AG10803 (cell line): ENCODE data around the gene HTN1.
"Not testable (repeated sequence)": the region's sequence is repeated elsewhere in the genome, so short reads cannot be mapped to it uniquely, and the experiment has no call there.

Experiments used
- DNase-seq: peaks from one replicate; pipeline ENCODE4 v3.0.0; 2010; ENCODE audit warnings: low read depth
- H3K4me3 ChIP-seq: 2 replicates; pipeline ENCODE4 v1.5.1; 2011; ENCODE audit warnings: mild to moderate bottlenecking, low read length, control low read depth
- TF ChIP-seq, protein P1 (sequence below): conservative IDR thresholded peaks from 2 replicates; pipeline ENCODE4 v1.5.1; 2011; ENCODE audit warnings: mild to moderate bottlenecking, low read length, control low read depth, inconsistent platforms

Gene HTN1

DNA sequence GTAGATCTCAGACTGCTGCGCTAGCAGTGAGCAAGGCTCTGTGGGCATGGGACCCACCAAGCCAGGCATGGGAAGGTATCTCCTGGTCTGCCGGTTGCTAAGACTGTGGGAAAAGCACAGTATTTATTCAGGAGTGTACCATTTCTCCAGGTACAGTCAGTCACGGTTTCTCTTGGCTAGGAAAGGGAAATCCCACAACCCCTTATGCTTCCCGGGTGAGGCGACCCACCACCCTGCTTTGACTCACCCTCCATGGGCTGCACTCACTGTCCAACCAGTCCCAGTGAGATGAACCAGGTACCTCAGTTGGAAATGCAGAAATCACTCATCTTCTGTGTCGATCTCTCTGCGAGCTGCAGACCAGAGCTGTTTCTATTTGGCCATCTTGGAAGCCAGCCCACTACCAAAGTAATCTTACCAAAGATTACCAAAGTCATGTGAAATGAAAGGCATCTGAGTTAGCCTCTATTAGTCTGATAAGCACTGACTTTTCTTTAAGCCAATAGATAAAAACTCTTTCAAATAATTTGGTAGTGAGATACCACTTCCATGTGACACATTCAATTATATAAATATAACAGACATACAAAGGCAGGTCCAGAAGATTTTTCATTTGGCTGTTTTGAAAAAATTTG is 8.5 kb upstream of the HTN1 start:
- H3K4me3 ChIP-seq, result no peak overlapping the region
- TF ChIP-seq, protein P1, sequence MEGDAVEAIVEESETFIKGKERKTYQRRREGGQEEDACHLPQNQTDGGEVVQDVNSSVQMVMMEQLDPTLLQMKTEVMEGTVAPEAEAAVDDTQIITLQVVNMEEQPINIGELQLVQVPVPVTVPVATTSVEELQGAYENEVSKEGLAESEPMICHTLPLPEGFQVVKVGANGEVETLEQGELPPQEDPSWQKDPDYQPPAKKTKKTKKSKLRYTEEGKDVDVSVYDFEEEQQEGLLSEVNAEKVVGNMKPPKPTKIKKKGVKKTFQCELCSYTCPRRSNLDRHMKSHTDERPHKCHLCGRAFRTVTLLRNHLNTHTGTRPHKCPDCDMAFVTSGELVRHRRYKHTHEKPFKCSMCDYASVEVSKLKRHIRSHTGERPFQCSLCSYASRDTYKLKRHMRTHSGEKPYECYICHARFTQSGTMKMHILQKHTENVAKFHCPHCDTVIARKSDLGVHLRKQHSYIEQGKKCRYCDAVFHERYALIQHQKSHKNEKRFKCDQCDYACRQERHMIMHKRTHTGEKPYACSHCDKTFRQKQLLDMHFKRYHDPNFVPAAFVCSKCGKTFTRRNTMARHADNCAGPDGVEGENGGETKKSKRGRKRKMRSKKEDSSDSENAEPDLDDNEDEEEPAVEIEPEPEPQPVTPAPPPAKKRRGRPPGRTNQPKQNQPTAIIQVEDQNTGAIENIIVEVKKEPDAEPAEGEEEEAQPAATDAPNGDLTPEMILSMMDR, result no peak
- DNase-seq, result no peak

DNA sequence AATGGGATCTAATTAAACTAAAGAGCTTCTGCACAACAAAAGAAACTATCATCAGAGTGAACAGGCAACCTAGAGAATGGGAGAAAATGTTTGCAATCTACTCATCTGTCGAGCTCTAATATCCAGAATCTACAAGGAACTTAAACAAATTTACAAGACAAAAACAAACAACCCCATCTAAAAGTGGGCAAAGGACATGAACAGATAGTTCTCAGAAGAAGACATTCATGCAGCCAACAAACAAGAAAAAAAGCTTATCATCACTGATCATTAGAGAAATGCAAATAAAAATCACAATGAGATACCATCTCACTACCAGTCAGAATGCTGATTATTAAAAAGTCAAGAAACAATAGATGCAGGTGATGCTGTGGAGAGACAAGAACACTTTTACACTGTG is 6.3 kb downstream of the HTN1 start:
- not testable (repeated sequence) for H3K4me3 ChIP-seq, DNase-seq

DNA sequence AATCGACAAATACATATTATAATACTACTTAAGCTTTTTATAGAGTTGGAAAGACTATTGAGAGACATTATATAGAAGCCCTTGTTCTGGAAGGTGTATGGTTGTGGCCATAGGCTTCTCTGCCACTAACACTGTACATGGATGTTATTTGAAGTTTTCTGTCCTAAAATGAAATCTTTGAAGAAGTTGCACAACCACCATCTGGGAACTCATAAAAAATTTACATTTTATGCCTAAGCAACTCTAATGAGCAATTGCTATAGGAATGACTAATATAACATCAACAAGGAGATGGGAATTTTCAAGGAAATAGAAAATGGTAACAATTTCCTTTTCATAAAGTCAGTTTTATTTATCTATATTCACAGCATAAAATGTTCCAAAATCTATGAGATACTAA is 7.4 kb downstream of the HTN1 start:
- TF ChIP-seq, protein P1, result no peak
- no peak for DNase-seq
- no peak overlapping the region for H3K4me3 ChIP-seq

DNA sequence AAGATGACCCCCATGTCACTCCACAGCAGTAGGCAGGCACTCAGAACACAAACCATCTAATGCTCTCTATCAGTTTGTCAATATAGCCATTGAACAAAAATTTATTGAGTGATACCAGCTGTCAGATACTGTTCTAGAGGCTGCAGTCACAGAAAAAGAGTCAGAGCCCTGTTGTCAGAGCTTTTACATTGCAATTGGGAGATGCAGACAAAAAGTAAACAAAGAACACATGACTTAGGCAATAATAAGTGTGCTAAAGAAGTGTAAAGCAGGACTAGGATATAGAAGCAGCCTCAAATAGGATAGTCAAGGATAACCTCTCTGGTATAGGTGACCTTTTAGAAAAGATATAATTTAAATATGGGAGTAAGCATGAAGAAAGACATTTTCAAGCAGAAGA is 8.9 kb downstream of the HTN1 start:
- no peak overlapping the region for H3K4me3 ChIP-seq
- DNase-seq, result no peak
- TF ChIP-seq, protein P1, result no peak

DNA sequence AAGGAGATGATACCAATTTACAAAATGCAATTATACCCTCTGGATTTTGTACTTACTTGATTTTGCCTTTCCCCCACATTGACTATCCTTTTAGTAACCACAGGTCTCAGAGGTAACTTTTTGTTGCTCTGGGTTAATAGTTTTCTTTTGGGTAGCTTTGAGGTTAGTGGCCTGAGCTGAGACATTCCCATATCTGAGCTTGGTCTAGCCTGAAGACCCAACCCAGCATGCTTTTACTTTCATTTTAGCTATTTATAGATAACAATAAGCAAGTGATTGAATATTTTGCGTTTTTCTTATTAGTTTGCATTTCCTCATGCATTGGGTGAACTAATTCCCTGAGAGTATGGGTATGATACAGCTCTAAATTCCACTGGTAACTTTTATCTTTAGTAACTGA is 11.8 kb downstream of the HTN1 start:
- no peak for DNase-seq
- TF ChIP-seq, protein P1, result no peak
- H3K4me3 ChIP-seq, result no peak overlapping the region

DNA sequence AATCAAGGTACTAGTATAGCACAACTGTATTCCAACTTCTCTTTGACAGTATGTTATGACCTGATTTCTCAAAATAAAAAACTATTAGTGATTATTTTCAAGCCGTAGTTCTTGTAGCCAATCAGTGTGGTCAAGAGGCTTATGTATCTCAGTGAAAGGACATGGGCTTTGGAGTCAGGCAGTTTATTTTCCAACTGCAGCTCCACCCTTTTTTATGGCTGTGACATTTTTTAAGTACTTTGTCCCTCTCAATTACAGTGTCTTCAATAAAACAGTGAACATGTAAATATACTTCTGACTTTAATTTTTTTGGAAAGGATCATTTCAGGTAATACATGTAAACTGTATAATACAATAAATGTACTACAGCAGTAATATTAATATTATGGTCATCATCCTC is 30.0 kb downstream of the HTN1 start:
- H3K4me3 ChIP-seq, result no peak overlapping the region
- DNase-seq, result no peak
- TF ChIP-seq, protein P1, result no peak

DNA sequence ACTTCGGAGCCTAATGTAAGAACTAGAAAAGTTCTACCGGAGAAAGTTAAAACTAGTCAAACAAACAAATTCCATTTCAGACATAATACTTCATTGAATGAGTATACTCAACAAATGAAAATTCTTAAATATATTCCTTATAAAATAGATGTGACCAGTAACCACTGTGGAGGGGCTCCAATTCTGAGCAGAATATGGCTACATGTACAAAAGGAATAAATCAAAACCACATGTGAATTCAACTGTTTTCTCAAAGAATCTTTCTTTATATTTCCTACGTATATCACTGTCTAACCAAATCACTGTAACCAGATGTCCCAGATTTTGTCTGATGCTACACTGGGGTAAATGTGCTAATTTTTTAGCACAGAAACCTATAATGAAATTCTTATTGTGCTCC is 49.0 kb downstream of the HTN1 start:
- H3K4me3 ChIP-seq, result no peak overlapping the region
- TF ChIP-seq, protein P1, result no peak
- DNase-seq, result no peak
